NCI-H2196 (cell line): Measurements from ENCODE around the gene ANKS4B.
"Not testable (repeated sequence)": the region's sequence is repeated elsewhere in the genome, so short reads cannot be mapped to it uniquely, and the experiment has no call there.

ENCODE experiments used
- DNase-seq: peaks from one replicate; lab custom pipeline; 2025; ENCODE audit not compliant: unreplicated experiment; lab: John Stamatoyannopoulos, UW

ANKS4B gene, protein sequence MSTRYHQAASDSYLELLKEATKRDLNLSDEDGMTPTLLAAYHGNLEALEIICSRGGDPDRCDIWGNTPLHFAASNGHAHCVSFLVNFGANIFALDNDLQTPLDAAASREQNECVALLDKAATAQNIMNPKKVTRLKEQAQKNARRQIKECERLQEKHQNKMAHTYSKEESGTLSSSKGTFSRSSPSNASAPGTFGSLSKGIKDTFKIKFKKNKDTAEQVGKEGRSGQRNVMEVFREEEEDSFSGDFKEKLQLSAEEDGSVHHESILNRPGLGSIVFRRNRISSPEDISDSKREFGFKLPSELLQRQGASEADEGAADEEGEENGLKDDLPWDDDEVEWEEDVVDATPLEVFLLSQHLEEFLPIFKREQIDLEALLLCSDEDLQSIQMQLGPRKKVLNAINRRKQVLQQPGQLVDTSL

DNA sequence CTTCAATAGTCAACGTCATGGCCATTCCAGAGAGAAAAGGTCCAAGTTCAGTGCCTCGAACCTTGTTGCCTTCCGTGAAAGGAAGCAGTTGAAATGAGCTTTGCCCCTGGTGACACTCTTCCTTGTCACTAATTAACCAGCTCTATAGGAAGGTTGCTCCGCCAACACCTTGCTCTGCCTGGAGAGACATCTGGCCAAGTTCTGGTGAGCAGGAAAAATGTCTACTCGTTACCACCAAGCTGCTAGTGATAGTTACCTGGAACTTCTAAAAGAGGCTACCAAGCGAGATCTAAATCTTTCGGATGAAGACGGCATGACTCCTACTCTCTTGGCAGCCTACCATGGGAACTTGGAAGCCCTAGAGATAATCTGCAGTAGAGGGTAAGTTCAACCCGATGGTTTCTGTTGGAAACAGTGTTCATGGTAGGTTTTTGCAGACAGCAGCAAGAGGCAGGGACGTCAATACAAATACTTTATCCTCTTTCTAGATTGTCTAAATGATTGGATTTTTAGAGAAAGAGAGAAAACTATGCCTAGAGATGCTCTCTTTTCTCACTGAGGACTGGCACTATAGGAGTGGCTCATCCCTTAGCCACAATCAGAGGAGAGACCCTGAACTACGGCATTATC is at the start of gene ANKS4B:
Gene ANKS4B (plus strand): TSS at position 179 of the 630 bp plus-strand sequence. CDS start 39 bp downstream, at position 218.
- no peak for DNase-seq

DNA sequence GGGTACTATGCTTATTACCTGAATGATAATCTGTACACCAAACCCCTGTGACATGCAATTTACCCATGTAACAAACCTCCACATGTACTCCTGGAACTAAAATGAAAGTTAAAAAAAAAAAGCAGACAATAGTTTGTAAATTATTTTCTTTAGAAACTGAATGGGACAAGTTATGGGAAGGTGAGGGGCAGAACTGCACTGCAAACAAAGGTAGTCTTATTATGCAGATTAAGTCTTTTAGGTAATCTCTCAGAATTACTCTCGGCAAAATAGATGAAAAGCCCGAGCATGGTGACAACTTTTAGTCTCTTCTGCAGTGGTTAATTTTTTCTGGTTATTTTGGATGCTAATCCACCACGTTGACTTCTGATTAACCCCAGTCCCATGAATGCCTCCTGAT is 49.5 kb upstream of the ANKS4B start:
- no peak for DNase-seq

DNA sequence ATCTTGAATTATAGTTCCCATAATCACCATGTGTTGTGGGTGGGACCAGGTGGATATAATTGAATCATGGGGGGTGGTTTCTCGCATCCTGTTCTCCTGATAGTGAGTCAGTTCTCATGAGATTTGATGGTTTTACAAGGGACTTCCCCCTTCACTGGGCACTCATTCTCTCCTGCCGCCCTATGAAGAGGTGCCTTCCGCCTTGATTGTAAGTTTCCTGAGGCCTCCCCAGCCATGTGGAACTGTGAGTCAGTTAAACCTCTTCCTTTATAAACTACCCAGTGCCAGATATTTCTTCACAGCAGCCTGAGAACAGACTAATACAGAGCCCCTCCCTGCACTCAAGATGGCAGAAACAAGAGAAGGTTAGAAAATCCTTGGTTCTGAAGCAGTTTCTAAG is 48.7 kb upstream of the ANKS4B start:
- no peak for DNase-seq

DNA sequence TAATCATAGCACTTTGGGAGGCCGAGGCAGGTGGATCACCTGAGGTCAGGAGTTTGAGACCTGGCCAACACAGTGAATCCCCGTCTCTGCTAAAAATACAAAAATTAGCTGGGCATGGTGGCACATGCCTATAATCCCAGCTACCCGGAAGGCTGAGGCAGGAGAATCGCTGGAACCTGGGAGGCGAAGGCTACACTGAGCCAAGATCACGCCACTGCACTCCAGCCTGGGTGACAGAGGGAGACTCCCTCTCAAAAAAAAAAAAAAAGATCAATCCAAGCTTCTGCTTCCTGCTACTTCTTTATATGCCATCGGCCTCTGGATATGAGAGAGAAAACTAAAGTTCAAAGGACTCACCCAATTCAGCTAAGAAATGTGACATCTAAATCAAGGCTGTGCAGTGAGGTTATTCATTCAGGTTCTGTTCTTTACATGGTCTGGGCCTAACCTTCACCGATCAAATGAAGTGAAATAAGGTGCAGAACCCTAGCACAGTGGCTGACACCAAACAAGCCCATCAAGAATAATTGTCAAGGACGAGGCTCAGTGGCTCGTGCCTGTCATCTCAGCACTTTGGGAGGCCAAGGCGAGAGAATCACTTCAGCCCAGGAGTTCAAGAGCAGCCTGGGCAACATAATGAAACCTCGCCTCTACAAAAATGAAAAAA is 47.7 kb upstream of the ANKS4B start:
- no peak for DNase-seq

DNA sequence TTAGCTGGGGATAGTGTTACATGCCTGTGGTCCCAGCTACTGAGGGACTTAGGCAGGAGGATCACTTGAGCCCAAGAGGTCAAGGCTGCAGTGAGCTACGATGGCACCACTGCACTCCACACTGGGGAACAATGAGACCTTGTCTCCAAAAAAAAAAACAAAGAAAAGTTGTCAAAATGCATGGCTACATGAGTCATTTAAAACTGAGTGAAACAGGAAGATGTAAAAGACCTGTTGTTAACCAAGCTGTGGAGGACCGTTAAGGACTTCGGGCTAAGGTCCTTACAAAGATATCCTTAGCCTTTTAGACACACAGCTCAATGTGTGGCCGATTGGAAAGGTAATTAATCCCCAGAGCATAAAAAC is 47.2 kb upstream of the ANKS4B start:
- no peak for DNase-seq

DNA sequence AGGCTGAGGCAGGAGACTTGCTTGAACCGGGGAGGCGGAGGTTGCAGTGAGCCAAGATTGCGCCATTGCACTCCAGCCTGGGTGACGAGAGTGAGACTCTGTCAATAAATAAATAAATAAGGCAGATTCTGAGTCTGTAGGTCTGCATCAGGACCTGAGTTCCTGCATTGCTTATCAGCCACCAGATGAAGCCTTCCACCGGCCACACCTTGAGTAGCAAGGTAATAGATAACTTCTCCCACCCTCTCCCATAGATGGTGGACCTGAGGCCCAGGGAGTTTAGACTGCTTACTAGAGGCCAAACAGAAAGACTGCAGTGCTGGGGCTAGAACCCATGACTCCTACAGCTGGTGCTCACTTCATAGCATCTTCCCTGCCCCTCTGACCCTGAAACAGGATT is 44.2 kb upstream of the ANKS4B start:
- DNase-seq: no peak

DNA sequence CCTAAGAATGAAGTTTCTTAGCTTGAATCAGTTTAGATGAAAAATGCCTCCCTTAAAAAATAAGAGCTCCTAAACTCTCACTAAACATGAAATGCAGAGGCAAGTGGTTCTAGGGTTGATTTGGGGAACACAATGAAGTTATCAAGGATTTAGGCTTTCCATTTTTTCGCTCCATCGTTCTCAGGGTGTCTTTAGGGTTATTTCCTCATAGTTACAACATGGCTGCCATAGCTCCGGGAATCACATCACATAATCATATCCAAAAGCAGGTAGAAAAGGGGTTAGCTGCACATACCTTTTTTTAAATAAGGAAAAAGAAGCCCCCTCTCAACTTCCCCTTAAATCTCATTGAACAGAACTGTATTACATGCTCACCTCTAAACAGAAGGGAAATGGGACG is 43.5 kb upstream of the ANKS4B start:
- DNase-seq: no peak

DNA sequence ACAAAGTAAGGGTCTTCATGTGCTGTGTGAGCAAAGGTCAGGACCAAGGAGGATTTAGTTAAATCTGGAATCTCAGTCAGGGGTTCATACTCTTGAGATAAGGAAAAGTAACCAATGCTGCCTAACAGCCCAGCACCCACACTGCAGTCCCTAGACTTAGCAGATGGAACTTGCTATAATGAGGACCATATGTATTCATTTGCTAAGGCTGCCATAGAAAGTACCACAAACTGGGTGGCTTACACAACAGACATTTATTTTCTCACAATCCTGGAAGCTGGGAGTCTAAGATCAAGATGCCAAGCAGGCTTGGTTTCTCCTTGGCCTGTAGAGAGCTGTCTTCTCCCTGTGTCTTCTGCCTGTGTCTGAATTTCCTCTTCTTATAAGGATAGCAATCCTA is 42.9 kb upstream of the ANKS4B start:
- no peak for DNase-seq

DNA sequence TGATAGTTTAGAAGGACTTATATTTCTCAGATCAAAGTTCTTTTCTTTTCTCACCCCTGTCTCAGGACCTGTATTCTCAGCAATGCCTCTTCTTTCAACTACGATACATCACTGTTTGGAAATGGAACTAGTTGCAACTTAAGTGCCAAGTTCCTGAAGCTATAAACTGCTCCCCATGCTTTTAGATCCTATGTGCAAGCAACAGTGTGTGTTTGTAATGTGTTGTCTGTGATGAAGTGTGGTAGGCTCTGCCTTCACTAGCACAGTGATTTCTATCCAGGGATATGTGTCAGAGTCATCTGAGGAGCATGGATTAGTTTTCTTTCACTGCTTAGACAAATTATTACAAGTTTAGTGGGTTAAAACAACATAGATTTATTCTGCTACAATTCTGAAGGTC is 40.5 kb upstream of the ANKS4B start:
- DNase-seq: no peak

DNA sequence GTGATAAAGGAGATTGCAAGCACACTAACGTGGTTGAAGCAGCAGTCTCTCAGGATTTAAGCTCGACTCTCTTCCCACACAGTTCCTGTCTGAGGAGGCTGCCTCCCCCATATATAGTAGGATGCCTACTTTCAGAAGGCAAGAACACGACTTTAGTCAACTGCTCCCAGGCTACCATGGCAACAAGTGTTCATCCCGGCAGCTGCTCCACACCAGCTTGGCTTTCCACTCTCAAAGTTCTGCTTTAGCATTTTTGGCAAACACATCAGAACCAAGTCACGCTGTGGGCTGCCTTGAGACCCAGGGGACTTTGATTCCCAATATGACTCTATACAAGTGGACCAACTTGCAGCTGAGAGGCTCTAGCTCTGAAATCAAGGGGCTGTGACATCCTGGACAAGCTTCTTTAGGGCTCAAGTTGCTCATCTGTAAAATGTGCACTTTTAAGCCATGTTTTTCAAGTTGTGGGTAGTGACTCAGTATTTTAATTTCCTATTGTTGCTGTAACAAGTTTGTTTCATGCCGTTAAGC is 38.7 kb upstream of the ANKS4B start:
- no peak for DNase-seq

DNA sequence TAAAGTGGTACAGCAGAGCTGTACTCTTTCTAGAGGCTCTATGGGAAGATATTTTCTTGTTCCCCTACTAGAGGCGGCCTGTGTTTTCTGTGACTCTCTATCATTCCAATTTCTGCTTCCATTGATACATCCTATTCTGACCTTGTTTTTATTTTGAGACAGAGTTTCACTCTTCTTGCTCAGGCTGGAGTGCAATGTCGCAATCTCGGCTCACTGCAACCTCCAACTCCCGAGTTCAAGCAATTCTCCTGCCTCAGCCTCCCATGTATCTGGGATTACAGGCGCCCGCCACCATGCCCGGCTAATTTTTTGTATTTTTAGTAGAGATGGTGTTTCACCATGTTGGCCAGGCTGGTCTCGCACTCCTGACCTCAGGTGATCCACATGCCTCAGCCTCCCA is 38.2 kb upstream of the ANKS4B start:
- not testable (repeated sequence) for DNase-seq

DNA sequence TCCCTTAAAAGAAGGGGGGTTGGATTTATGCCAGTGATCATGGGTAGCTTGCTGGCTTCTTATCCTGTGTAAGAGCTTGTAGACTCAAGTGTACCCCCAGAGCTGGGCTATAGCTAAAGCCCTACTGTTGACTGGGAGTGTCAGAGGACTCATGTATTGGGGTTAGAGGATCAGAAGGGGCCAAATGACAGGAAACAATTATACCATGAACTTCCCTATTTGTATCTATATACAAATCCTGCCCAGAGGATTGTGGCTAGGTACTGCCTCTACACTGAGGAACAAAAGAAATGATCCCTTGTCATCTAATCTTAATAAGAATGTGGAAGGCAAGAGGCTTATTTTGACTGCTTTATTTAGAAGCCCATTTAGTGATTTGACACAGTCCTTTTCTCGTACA is 36.4 kb upstream of the ANKS4B start:
- DNase-seq: no peak

DNA sequence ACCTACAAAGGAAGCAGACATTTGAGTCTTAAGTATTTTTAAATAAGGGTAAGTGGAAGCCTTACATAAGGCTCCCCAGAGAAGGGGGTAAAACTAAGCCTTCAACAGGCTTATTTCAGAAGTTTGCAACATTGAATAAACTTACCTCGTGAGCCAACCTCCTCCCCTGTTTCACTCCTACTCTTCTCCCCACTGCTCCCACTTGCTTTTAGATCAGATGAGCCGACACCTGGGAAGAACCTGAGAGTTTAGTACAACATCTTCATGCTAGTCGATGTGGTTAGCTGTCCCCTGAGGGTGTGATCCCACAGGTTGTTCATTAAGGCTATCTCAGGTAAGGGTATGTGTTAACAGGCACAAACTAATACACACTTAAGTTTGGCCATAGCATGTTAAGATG is 35.9 kb upstream of the ANKS4B start:
- no peak for DNase-seq

DNA sequence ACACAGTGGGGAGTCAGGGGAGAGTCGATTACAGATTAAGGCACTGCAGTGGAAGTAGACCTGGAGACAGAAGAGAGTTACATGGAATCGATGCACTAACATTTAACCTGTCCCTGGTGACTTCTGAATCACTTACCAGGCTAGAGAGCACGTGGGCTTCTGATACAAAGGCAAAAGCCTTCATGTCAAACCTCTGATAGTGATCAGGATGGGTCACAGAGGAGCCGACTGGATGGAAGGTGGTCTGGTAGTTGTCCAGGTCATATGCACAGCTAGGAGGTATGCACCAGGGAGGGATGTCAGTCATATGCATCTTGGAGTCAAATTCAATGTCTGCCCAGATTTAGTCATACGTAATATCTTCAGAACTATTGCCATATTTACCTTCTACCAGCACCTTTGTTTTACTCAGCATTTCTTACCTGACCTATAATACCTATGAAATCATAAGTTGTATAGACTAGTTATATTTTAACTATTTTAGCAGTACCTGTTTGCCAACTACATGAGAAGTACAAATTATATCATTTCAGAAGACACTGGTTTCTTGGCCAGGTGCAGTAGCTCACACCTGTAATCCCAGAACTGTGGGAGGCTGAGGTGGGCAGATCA is 33.8 kb upstream of the ANKS4B start:
- DNase-seq: no peak

DNA sequence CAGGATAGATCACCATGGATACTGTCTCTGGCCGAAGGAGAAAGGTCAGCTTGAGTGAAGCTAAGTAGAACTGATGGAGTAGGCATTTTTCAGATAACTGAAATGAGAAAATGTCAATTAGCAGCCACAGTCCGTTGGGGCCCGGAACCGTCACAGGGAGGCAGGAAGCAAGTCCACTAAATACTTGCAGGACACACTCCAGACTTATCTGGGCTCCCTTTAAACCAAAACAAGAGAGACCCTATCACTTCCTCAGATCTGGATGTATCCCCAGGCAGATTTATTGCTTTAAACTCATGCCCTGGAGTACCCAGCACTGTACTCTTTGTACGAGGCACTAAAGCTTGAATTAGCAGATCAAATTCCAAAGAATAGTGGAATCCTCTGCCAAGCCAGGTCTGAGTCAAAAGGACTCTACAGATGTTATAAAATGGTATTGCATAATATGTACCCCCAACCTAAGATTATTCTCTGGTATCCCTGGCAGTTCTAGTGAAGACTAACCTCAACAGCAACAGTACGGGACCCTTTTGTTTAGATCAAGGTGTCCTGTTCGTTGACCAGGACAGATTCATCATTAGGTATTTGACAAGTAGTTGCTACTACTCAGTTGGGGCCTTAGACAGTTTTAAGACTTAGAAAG is 30.2 kb upstream of the ANKS4B start:
- no peak for DNase-seq

DNA sequence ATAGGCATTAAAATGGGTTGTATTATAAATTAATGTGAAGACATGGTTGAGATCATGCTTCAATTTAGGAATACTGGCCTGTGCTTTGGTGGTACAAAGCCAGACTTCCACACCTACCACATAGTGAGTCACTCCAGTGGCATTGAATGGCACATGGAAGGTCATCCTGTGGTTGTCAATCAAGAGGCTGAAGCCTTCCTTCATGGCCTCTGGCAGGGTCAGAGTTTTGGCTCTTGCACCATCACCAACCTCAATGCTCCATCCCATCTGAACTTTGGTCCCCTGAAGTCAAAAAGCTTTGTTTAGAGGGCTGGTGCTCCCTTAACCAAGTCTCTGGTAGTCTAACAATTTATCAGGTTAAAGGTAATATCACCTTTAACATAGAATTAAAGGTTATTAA is 28.2 kb upstream of the ANKS4B start:
- DNase-seq: no peak

DNA sequence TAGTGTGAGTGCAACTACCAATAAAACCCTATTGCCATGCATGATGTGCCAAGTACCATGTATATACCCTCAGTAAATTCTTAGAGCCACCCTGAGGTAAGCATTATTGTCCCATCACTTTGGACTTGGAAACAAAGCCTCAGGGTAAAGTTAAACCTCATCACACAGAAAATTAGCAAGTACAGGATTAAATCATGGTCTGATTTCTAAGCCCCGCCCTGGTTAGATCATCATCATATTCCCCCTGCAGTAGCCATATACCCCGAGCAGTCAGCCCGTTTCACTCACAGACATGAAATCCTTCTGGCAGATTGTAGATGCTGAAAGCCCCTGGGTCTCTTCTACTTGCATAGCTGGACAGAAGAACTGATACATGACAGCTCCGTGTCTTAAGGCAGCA is 26.9 kb upstream of the ANKS4B start:
- DNase-seq: no peak

DNA sequence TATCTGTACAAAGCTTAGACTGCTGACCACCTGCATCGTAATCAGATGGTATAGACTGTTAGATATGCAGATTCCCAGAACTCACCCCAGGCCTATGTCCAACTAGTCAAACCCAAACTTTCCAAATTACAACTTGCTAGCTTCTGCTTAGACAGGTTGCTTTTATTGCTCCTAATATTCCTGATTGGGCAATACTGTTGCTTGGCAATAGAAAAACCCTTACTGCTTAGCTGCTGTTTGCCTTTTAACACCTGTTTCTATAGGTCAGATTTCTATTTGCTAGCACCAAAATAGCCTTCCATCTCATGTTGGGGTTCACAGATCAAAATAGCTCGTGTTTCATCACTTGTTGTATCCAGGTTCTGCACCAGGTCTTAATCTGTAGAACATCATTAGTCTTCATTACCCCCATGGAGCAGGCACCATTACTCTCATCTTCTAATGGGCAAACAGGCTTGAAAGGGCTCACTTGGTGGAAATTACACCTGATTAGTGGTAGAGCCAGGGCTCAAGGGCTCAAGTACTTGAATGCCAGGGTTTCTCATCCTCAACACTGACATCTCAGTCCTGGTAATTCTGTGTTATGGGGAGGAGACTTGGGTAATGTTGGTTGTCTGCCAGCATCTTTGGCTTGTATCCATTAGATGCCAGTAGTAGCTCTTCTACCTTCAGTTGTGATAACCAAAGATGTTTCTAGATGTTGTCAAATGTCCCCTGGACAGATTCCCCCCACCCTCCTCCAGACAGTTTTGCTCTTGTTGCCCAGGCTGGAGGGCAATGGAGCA is 24.9 kb upstream of the ANKS4B start:
- DNase-seq: no peak

DNA sequence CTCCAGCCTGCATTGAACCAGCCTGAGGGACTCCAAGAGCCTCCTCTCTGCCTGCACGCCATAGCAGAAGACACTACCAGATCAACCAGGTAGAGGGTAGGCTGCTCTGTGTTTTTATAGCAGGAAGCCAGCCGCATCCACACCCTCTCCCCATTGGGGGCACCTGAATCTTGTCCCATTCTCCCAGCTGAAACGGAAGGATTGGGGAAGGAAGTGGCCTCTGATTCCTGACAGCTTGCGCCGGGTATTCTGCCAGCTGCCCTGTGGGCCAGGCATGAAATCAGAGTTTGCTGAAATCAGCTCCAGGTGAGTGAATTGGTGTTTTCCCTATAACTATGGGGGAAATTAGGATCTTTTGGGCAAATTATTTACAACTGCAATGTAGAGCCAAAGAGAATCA is 22.0 kb upstream of the ANKS4B start, which contains the start of gene ZP2:
Gene ZP2 (minus strand): TSS at position 89 of the 400 bp plus-strand sequence. CDS start 27 bp downstream, at position 62.
- no peak for DNase-seq

DNA sequence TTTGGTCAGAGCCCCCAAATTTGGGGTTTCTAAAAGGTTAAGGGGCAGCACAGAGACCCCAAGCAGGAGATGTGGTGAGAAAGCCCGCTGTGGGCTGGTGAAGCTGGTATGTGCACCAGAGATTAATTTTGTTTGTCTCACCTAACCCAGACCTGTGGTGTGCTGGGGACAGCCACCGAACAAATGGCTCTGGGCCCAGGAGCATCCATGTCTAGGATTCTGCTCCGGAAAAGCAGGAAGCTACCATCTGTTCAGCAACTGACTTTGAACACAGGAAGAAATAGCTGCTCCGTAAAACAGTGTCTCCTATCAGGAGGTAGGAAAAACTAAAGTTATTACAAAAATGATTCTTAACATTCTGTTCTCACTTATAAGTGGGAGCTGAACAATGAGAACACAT is 19.4 kb upstream of the ANKS4B start:
- DNase-seq: no peak
